Osteoblast (primary cell): ENCODE results near the gene PAX5. TPM values are rescaled to one million over a fixed set of nuclear protein-coding genes. Genes with fewer than 3 reads are reported as not detected.

Experiments used
- DNase-seq: peaks from one replicate; pipeline ENCODE4 v3.0.0; 2011; ENCODE audit warnings: low spot score, mixed read lengths; ENCODE audit not compliant: insufficient read length; ENCODE audit errors: missing footprints
- H2AFZ ChIP-seq: 2 replicates; pipeline ENCODE4 v1.6.0; 2011; ENCODE audit warnings: mild to moderate bottlenecking, low read length
- H3K27ac ChIP-seq: 2 replicates; pipeline ENCODE4 v1.5.1; 2011; ENCODE audit warnings: mild to moderate bottlenecking, low read depth, low read length, moderate library complexity
- H3K27me3 ChIP-seq: 2 replicates; pipeline ENCODE4 v1.6.0; 2012; ENCODE audit warnings: mild to moderate bottlenecking, control low read depth, inconsistent platforms, low read length, moderate library complexity; ENCODE audit not compliant: insufficient read depth
- H3K36me3 ChIP-seq: 2 replicates; pipeline ENCODE4 v1.5.1; 2011; ENCODE audit warnings: mild to moderate bottlenecking, low read length, control low read depth, moderate library complexity; ENCODE audit not compliant: insufficient read depth
- H3K4me1 ChIP-seq: 2 replicates; pipeline ENCODE4 v1.5.1; 2011; ENCODE audit warnings: mild to moderate bottlenecking, low read length, control low read depth, moderate library complexity; ENCODE audit not compliant: insufficient read depth
- H3K4me2 ChIP-seq: 2 replicates; pipeline ENCODE4 v1.6.0; 2011; ENCODE audit warnings: mild to moderate bottlenecking, low read length; ENCODE audit not compliant: insufficient read depth
- H3K4me3 ChIP-seq: fragments of 200-600 bp; sonication (generic); 3 replicates; pipeline ENCODE4 v1.5.1; 2012; ENCODE audit warnings: mild to moderate bottlenecking, low read length, inconsistent platforms; ENCODE audit not compliant: insufficient read depth
- H3K79me2 ChIP-seq: 2 replicates; pipeline ENCODE4 v1.6.0; 2012; ENCODE audit warnings: mild to moderate bottlenecking, low read length, control low read depth, inconsistent platforms; ENCODE audit not compliant: insufficient read depth
- H3K9me3 ChIP-seq: 2 replicates; pipeline ENCODE4 v1.5.1; 2011; ENCODE audit warnings: low read depth, low read length, control low read depth
- H4K20me1 ChIP-seq: 2 replicates; pipeline ENCODE4 v1.6.0; 2012; ENCODE audit warnings: mild to moderate bottlenecking, low read length, control low read depth; ENCODE audit not compliant: insufficient read depth
- CTCF ChIP-seq: IDR thresholded peaks from 2 replicates; pipeline ENCODE4 v1.5.1; 2011; ENCODE audit warnings: mild to moderate bottlenecking, low read depth, low read length, moderate library complexity; ENCODE audit errors: extremely low read depth
- total RNA-seq: library from RNA; depleted of rRNA; stranded (reverse); fragments of >200 nt; gene quantifications from 2 replicates; pipeline ENCODE4 v1.2.3, GENCODE V29; 2012

The PAX5 gene
- total RNA-seq, 1 donor, result not detected

- Histone ChIP-seq H2AFZ (no peak overlapping the region), H3K4me1 (no peaks in the 10 kb centered on the region), H4K20me1 (peaks cover 3% of the 10 kb centered on the region), H3K27me3 (peaks cover 75% of the 10 kb centered on the region), H3K36me3 (no peaks in the 10 kb centered on the region), H3K4me3 (no peak overlapping the region), H3K9me3 (peaks cover 8% of the 10 kb centered on the region), H3K27ac (no peak overlapping the region), H3K79me2 (no peaks in the 10 kb centered on the region), H3K4me2 (no peak overlapping the region)
- no peak for DNase-seq
- TF ChIP-seq CTCF, result no peak
These were observed 46.7 kb downstream of the PAX5 start for GRCh38 chr9:36987409-36987808.

GRCh38 chr9:36986468-36987408 lies 47.3 kb downstream of the PAX5 start:
- no peak overlapping the region for H3K27ac ChIP-seq
- H3K4me2 ChIP-seq, result no peak overlapping the region
- H3K36me3 ChIP-seq, result no peaks in the 10 kb centered on the region
- no peaks in the 10 kb centered on the region for H3K79me2 ChIP-seq
- H3K9me3 ChIP-seq, result peaks cover 8% of the 10 kb centered on the region
- no peaks in the 10 kb centered on the region for H3K4me1 ChIP-seq
- H3K4me3 ChIP-seq, result no peak overlapping the region
- peaks cover 3% of the 10 kb centered on the region for H4K20me1 ChIP-seq
- no peak for DNase-seq
- no peak overlapping the region for H2AFZ ChIP-seq
- H3K27me3 ChIP-seq, result peaks cover 76% of the 10 kb centered on the region
- TF ChIP-seq CTCF, result no peak

DNA sequence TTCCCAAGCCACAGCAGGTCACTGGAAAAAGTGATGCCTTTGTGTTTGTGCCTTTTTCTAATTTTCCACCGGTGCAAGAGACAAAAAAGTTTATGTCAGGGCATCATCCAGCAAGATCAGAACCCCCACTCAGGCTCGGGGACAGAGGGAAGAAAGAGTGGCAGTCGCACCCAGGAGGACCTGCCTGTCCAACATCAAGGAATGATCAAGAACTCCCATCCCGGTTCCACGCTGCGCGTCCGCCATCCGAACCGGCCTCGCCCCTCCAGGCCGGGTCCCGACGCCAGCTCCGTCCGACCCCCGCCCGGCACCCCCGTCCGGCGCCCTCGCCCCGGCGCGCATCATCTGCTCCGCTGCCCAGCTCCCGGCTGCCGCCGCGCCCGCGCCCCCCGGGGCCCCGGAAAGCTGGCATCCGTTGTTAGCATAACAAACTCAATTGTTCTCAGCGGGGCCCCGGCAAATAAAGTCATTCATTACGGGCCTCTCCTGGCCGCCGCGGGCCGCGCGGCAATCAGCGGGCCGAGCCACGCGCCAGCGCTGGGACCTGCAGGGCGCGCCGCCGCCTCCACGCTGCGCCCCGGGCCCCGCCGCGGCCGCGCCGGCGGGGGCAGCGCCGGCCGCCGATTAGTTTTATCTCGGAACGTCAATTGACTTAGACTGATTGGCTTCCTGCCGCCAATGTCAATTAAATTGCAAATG lies 48.1 kb downstream of the PAX5 start:
- H3K4me3 ChIP-seq, result no peak overlapping the region
- peak; percentile 75 for DNase-seq
- H3K27me3 ChIP-seq, result peaks cover 80% of the 10 kb centered on the region
- no peak for TF ChIP-seq CTCF
- no peak overlapping the region for H2AFZ ChIP-seq
- no peak overlapping the region for H3K4me2 ChIP-seq
- peaks cover 1% of the 10 kb centered on the region for H3K9me3 ChIP-seq
- no peaks in the 10 kb centered on the region for H3K79me2 ChIP-seq
- H4K20me1 ChIP-seq, result peaks cover 3% of the 10 kb centered on the region
- H3K27ac ChIP-seq, result no peak overlapping the region
- H3K36me3 ChIP-seq, result no peaks in the 10 kb centered on the region
- no peaks in the 10 kb centered on the region for H3K4me1 ChIP-seq
